ENCODE data around the gene CCT7. TPM values are rescaled to one million over a fixed set of nuclear protein-coding genes. Genes with fewer than 3 reads are reported as not detected.

Gene CCT7
- total RNA-seq, 1 donor: 330 TPM

- DNase-seq (ENCODE audit: low read depth): no peak
- TF ChIP-seq CTCF (IDR thresholded peaks at IDR 0.05; ENCODE audit: insufficient read depth, low read depth, low read length): no peak
- no peak overlapping the region for H3K4me3 ChIP-seq (ENCODE audit: low read depth, low read length)
Measured at GRCh38 chr2:73253901-73254300, 19.8 kb downstream of the CCT7 start.

- DNase-seq (ENCODE audit: low read depth): no peak
- no peak for TF ChIP-seq CTCF (IDR thresholded peaks at IDR 0.05; ENCODE audit: insufficient read depth, low read depth, low read length)
- H3K4me3 ChIP-seq (ENCODE audit: low read depth, low read length): no peak overlapping the region
Measured at GRCh38 chr2:73254343-73255006, 20.4 kb downstream of the CCT7 start.

DNA sequence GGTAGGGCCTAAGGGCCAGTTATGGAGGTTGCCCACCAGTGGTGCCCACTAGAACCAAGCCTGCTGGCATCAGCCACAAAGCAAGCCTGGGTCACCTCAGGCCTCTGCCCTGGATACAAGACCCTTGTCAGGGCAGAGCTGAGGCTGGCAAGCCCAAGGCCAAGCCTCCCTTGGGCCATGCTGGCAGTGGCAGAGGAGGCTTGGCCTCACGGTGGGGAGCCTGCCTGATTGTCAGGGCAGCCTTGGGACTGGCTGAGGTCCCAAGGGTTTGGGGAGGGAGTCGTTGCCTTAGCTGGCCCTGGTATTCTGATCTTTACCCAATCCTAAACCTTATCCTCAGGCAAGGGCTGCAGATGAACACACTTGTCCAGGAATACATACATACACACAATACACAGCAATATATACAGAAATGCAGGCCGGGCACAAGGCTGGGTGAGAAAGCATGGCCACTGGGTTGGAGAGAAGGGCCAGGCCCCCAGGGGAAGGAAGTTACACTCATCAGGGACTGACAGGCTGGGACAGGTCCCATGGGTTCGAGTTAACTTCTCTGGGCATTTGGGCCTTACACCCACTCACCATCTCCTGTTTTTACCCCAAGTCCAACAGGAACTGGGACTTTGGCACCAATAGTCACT, 21.0 kb downstream of the CCT7 start:
- TF ChIP-seq CTCF (IDR thresholded peaks at IDR 0.05; ENCODE audit: insufficient read depth, low read depth, low read length): no peak
- H3K4me3 ChIP-seq (ENCODE audit: low read depth, low read length): no peak overlapping the region
- no peak for DNase-seq (ENCODE audit: low read depth)

DNA sequence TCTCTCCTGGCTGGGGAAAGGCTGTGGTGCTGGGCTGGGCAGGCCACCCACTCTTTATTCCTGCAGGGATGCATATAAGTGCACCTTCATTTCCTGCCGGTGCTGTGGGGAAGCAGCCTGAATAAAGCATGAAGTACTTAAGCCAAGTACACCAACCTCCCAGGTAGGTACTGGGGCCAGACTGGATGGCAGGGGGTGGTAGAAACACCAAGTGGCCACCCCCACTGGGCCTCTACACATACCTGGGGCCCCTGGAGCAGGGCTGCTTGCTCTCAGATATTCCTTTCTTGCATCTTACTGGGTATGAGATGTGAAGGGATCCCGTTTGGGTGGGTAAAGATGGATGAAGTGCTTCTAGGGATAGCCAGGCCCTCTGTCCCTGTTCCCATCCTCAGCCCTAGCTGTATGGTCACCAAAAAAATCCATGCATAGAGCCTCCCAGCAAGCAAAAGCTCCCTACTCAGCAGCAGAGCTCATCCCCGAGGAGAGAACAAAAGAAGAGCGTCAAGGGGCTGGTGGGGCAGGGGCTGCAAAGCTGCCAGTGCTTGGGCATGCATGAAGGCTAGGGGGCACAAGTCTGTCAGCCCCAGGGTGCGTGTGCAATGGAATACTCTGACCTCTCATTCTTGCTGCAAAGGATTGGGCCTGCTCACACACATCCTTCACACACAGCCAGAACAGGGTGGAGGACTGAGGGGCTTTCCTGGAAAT, 22.0 kb downstream of the CCT7 start:
- TF ChIP-seq CTCF (IDR thresholded peaks at IDR 0.05; ENCODE audit: insufficient read depth, low read depth, low read length): no peak
- H3K4me3 ChIP-seq (ENCODE audit: low read depth, low read length): no peak overlapping the region
- no peak for DNase-seq (ENCODE audit: low read depth)

DNA sequence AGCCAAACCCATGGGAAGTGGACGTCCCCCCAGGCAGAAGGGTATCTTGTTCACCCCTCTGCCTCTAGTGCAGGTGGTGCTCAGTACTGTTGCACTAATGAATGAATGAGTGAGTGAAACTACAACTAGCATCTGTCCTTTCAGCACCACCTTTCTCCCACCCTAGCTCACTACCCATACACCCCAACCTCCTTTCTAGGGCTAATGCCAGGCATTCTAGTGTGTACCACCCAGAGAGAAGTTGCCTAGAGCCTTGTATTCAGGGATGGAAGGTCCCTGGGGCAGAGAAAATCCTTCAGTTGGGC, 22.5 kb downstream of the CCT7 start:
- no peak for TF ChIP-seq CTCF (IDR thresholded peaks at IDR 0.05; ENCODE audit: insufficient read depth, low read depth, low read length)
- H3K4me3 ChIP-seq (ENCODE audit: low read depth, low read length): no peak overlapping the region
- DNase-seq (ENCODE audit: low read depth): no peak

DNA sequence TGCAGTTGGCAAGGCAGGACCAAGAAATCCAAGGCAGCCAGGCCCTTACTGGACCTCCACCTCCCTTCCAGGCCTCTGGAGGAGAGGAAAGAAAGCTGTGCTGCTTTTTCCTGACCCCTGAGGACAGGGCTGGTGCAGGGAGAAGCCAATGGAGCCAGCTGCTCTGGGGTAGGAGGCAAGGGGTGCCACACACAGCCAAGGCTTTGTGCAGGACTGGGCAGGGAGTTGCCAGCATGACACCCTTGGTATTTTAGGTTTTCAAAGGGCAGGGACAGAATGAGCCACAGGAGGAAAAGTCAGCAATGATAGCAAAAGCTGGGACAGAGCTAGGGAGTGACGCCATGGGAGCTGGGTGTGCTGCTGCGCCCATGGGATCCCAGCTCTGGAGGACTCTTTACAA, 22.9 kb downstream of the CCT7 start:
- no peak for DNase-seq (ENCODE audit: low read depth)
- TF ChIP-seq CTCF (IDR thresholded peaks at IDR 0.05; ENCODE audit: insufficient read depth, low read depth, low read length): no peak
- H3K4me3 ChIP-seq (ENCODE audit: low read depth, low read length): no peak overlapping the region
